Calu3 (cell line): ENCODE measurements around the gene NCK1. TPM values are rescaled to one million over a fixed set of nuclear protein-coding genes. Genes with fewer than 3 reads are reported as not detected.
"Not testable (repeated sequence)": the region's sequence is repeated elsewhere in the genome, so short reads cannot be mapped to it uniquely, and the experiment has no call there.

ENCODE experiments used
- BruUV-seq: library from RNA; stranded (reverse); fragments of 400-500 nt; replicated peaks from 2 replicates; lab custom pipeline; 2021; lab: Mats Ljungman, UMichigan
- CTCF ChIA-PET: fragments of 300-600 bp; sonication (Branson Sonifier 250); formaldehyde crosslinking; loops from one replicate; lab custom pipeline; 2022; ENCODE audit warnings: antibody characterized with exemption; lab: Charles Lee
- DNase-seq: peaks from one replicate; pipeline ENCODE4 v3.0.0; 2022
- H3K27ac Mint-ChIP-seq: one replicate; pipeline ENCODE4 v1.8.0; 2022; ENCODE audit warnings: mixed read lengths; ENCODE audit not compliant: unreplicated experiment
- H3K27me3 Mint-ChIP-seq: one replicate; pipeline ENCODE4 v1.8.0; 2022; ENCODE audit warnings: mixed read lengths; ENCODE audit not compliant: unreplicated experiment
- H3K36me3 Mint-ChIP-seq: one replicate; pipeline ENCODE4 v1.8.0; 2022; ENCODE audit warnings: mild to moderate bottlenecking, moderate library complexity, mixed read lengths; ENCODE audit not compliant: insufficient read depth, unreplicated experiment
- H3K4me1 Mint-ChIP-seq: one replicate; pipeline ENCODE4 v1.8.0; 2022; ENCODE audit warnings: mild to moderate bottlenecking, low read depth, mixed read lengths; ENCODE audit not compliant: unreplicated experiment
- H3K4me3 Mint-ChIP-seq: one replicate; pipeline ENCODE4 v1.8.0; 2022; ENCODE audit warnings: mild to moderate bottlenecking, low read depth, moderate library complexity, mixed read lengths; ENCODE audit not compliant: unreplicated experiment
- H3K9me3 Mint-ChIP-seq: one replicate; pipeline ENCODE4 v1.8.0; 2022; ENCODE audit warnings: low read depth, mixed read lengths; ENCODE audit not compliant: unreplicated experiment
- intact Hi-C: fragments of 100-400 bp; cut with micrococcal nuclease; formaldehyde crosslinking; loops from one replicate; pipeline ENCODE4 v1.10.0; 2022; ENCODE audit not compliant: unreplicated experiment
- total RNA-seq: library from RNA; stranded (reverse); gene quantifications from 2 replicates; pipeline ENCODE4 v1.2.3, GENCODE V29; 2022
- TF ChIP-seq, protein P1 (sequence below): fragments of 200-600 bp; IDR thresholded peaks from one replicate; pipeline ENCODE4 v1.8.0; 2022; ENCODE audit warnings: antibody characterized with exemption; ENCODE audit not compliant: unreplicated experiment

Gene NCK1
- total RNA-seq, 1 experiment from 2014 or later = 108 TPM

DNA sequence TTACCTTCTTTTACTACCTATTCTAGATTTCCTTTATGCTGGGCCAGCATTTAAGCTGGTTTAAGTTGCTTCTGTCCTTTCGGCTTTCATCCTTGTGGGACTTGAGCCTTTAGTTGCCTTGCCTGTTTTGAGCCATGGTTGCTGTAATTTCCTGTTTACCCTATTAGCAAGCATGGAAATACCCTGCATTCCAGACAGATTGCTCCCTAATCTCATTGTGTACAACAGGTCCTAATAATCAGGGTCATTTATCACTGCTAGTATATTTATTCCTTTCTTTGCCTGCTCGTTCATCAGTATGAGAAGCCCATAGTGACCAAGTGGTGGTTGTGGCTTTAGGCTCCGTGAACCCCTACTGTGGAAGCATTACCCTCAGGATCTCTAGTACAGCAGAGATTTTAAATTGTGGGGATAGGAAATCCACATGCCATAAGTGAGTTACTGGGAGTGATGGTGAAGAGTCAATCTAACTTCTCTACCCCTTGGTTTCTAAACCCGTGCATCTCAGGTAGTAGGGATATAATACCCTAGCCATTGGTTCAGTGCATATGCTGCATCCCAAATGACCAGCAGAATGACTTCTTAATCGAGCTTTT is 31.9 kb downstream of the NCK1 start:
- Mint-ChIP-seq H3K4me3 (peak overlapping the region; percentile 4), H3K36me3 (peaks cover 33% of the 10 kb centered on the region), H3K27ac (peak overlapping the region; percentile 25), H3K9me3 (peaks cover 10% of the 10 kb centered on the region), H3K27me3 (no peaks in the 10 kb centered on the region), H3K4me1 (peaks cover 27% of the 10 kb centered on the region)
- intact Hi-C loops = no loop called here
- DNase-seq = peak; percentile 53
- no TSS peak for BruUV-seq
- CTCF ChIA-PET = interaction anchor here (0.5 kb wide), 1 partner anchor 27 kb away, joined by 4 read pairs; no protein-coding TSS in a partner anchor
- TF ChIP-seq, protein P1, sequence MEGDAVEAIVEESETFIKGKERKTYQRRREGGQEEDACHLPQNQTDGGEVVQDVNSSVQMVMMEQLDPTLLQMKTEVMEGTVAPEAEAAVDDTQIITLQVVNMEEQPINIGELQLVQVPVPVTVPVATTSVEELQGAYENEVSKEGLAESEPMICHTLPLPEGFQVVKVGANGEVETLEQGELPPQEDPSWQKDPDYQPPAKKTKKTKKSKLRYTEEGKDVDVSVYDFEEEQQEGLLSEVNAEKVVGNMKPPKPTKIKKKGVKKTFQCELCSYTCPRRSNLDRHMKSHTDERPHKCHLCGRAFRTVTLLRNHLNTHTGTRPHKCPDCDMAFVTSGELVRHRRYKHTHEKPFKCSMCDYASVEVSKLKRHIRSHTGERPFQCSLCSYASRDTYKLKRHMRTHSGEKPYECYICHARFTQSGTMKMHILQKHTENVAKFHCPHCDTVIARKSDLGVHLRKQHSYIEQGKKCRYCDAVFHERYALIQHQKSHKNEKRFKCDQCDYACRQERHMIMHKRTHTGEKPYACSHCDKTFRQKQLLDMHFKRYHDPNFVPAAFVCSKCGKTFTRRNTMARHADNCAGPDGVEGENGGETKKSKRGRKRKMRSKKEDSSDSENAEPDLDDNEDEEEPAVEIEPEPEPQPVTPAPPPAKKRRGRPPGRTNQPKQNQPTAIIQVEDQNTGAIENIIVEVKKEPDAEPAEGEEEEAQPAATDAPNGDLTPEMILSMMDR = no peak

DNA sequence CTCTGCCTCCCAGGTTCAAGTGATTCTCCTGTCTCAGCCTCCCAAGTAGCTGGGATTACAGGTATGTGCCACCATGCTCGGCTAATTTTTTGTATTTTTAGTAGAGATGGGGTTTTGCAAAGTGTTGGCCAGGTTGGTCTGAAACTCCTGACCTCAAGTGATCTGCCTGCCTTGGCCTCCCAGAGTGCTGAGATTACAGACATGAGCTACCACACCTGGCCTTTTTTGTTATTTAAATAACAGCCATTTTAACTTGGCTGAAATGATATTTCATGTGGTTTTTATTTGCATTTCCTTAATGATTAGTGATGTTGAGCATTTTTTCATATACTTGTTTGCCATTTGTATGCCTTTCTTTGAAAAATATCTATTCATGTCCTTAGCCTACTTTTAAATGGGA is 35.2 kb downstream of the NCK1 start:
- BruUV-seq, H3K4me3 Mint-ChIP-seq, H3K27ac Mint-ChIP-seq, H3K27me3 Mint-ChIP-seq, DNase-seq, intact Hi-C loops: not testable (repeated sequence)
- CTCF ChIA-PET = interaction anchor here (0.6 kb wide), 1 partner anchor 52 kb away, joined by 6 read pairs; no protein-coding TSS in a partner anchor
- H3K4me1 Mint-ChIP-seq = peaks cover 56% of the 10 kb centered on the region
- H3K36me3 Mint-ChIP-seq = peaks cover 35% of the 10 kb centered on the region
- peaks cover 11% of the 10 kb centered on the region for H3K9me3 Mint-ChIP-seq

DNA sequence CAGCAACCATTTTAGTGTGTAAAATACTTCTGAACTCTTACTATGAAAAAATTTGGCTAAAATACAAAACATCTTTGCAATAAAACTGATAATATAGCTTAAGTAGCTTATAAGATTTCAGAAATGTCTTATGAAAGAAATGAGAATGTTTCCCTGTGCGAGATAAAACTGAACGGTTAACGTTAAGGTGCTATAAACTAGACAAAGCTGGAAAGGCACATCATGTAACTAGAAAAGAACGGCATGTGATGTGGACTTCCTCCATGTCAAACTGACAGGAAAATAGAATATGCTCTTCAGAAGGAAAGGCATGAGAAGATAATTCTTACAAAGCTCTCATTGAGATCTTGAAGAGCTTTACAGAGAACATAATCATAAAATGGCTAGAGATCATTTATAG is 36.5 kb downstream of the NCK1 start:
- no TSS peak for BruUV-seq
- intact Hi-C loops = no loop called here
- TF ChIP-seq, protein P1 = no peak
- H3K36me3 Mint-ChIP-seq = peaks cover 27% of the 10 kb centered on the region
- no peak overlapping the region for H3K4me3 Mint-ChIP-seq
- peaks cover 7% of the 10 kb centered on the region for H3K9me3 Mint-ChIP-seq
- H3K4me1 Mint-ChIP-seq = peaks cover 55% of the 10 kb centered on the region
- CTCF ChIA-PET = interaction anchor here (1.0 kb wide), 1 partner anchor 14 kb away, joined by 3 read pairs; no protein-coding TSS in a partner anchor
- no peaks in the 10 kb centered on the region for H3K27me3 Mint-ChIP-seq
- no peak overlapping the region for H3K27ac Mint-ChIP-seq
- no peak for DNase-seq

DNA sequence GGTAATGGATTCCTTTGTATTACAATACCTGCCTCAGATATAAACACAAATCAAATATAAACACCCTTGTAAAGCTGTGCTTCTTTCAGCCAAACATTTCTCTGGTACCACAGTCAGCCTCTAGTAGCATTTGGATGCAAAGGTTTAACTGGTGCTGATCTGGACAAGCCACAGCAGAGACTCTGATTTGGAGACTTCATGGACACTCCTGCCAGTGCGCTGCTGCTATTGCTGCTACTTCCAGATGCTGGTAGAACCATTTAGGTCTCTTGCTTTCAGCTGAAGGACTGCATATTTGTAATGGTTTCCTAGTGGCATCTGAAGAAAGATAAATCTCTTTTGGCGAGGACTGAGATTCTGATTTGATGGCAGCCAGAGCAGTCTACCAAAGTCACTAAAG is 36.9 kb downstream of the NCK1 start:
- TF ChIP-seq, protein P1 = no peak
- H3K36me3 Mint-ChIP-seq = peaks cover 29% of the 10 kb centered on the region
- no TSS peak for BruUV-seq
- DNase-seq = no peak
- peaks cover 51% of the 10 kb centered on the region for H3K4me1 Mint-ChIP-seq
- H3K9me3 Mint-ChIP-seq = peaks cover 10% of the 10 kb centered on the region
- intact Hi-C loops = no loop called here
- CTCF ChIA-PET = interaction anchor here (1.0 kb wide), 1 partner anchor 147 kb away, joined by 3 read pairs; the partner anchor contains the start of gene STAG1
- H3K27ac Mint-ChIP-seq = no peak overlapping the region
- H3K4me3 Mint-ChIP-seq = no peak overlapping the region
- no peaks in the 10 kb centered on the region for H3K27me3 Mint-ChIP-seq
